Measurements from ENCODE around the gene TRIP6. TPM values are rescaled to one million over a fixed set of nuclear protein-coding genes. Genes with fewer than 3 reads are reported as not detected.

TRIP6 gene
- total RNA-seq = 10 to 100 TPM; 44.2 to 45.1 TPM

GRCh38 chr7:100867040-100867775, at the start of gene TRIP6:
TRIP6 (plus strand) TSS chr7:100867387; CDS start chr7:100867498, 111 bp downstream.
- peak within 1 kb of the TSS; percentile 97 for H3K4me3 Mint-ChIP-seq
- H3K36me3 Mint-ChIP-seq = peaks cover 12% of the 10 kb centered on the region
- peak within 1 kb of the TSS; percentile 98 for H3K27ac Mint-ChIP-seq
- H3K9me3 Mint-ChIP-seq = no peaks in the 10 kb centered on the region
- peak; percentile 74 for DNase-seq
- peaks cover 18% of the 10 kb centered on the region for H3K4me1 Mint-ChIP-seq
- no peaks in the 10 kb centered on the region for H3K27me3 Mint-ChIP-seq

GRCh38 chr7:100818366-100818765, 48.8 kb upstream of the TRIP6 start:
- no peaks in the 10 kb centered on the region for H3K9me3 Mint-ChIP-seq
- no peak overlapping the region for H3K4me3 Mint-ChIP-seq
- H3K4me1 Mint-ChIP-seq = no peaks in the 10 kb centered on the region
- no peak for DNase-seq
- H3K27ac Mint-ChIP-seq = no peak overlapping the region
- no peaks in the 10 kb centered on the region for H3K27me3 Mint-ChIP-seq
- no peaks in the 10 kb centered on the region for H3K36me3 Mint-ChIP-seq

GRCh38 chr7:100818825-100819224, 48.4 kb upstream of the TRIP6 start:
- Mint-ChIP-seq H3K36me3 (no peaks in the 10 kb centered on the region), H3K4me1 (no peaks in the 10 kb centered on the region), H3K4me3 (no peak overlapping the region), H3K27me3 (no peaks in the 10 kb centered on the region), H3K27ac (no peak overlapping the region), H3K9me3 (no peaks in the 10 kb centered on the region)
- DNase-seq = no peak

- H3K27ac Mint-ChIP-seq = no peak overlapping the region
- H3K9me3 Mint-ChIP-seq = no peaks in the 10 kb centered on the region
- no peak for DNase-seq
- no peaks in the 10 kb centered on the region for H3K36me3 Mint-ChIP-seq
- peaks cover 1% of the 10 kb centered on the region for H3K27me3 Mint-ChIP-seq
- no peak overlapping the region for H3K4me3 Mint-ChIP-seq
- H3K4me1 Mint-ChIP-seq = no peaks in the 10 kb centered on the region
Observed at GRCh38 chr7:100819586-100819985, 47.6 kb upstream of the TRIP6 start.

- Mint-ChIP-seq H3K4me1 (peaks cover 12% of the 10 kb centered on the region), H3K9me3 (no peaks in the 10 kb centered on the region), H3K4me3 (no peak overlapping the region), H3K27ac (no peak overlapping the region), H3K27me3 (peaks cover 25% of the 10 kb centered on the region), H3K36me3 (no peaks in the 10 kb centered on the region)
- no peak for DNase-seq
Observed at GRCh38 chr7:100822236-100823139, 44.7 kb upstream of the TRIP6 start.

- H3K27ac Mint-ChIP-seq = no peak overlapping the region
- DNase-seq = no peak
- peaks cover 17% of the 10 kb centered on the region for H3K4me1 Mint-ChIP-seq
- peaks cover 2% of the 10 kb centered on the region for H3K36me3 Mint-ChIP-seq
- H3K9me3 Mint-ChIP-seq = no peaks in the 10 kb centered on the region
- no peak overlapping the region for H3K4me3 Mint-ChIP-seq
- H3K27me3 Mint-ChIP-seq = peaks cover 31% of the 10 kb centered on the region
Observed at GRCh38 chr7:100823140-100823525, 44.1 kb upstream of the TRIP6 start.

GRCh38 chr7:100823534-100823933, 43.7 kb upstream of the TRIP6 start:
- Mint-ChIP-seq H3K9me3 (no peaks in the 10 kb centered on the region), H3K36me3 (peaks cover 2% of the 10 kb centered on the region), H3K27ac (no peak overlapping the region)

GRCh38 chr7:100824499-100825214, 42.5 kb upstream of the TRIP6 start:
- Mint-ChIP-seq H3K36me3 (peaks cover 2% of the 10 kb centered on the region), H3K4me3 (no peak overlapping the region), H3K9me3 (no peaks in the 10 kb centered on the region), H3K4me1 (peaks cover 19% of the 10 kb centered on the region), H3K27me3 (peaks cover 41% of the 10 kb centered on the region), H3K27ac (no peak overlapping the region)
- DNase-seq = no peak

More at GRCh38 chr7:100823534-100823933, 43.7 kb upstream of the TRIP6 start:
- no peak for DNase-seq
- Mint-ChIP-seq H3K4me1 (peaks cover 18% of the 10 kb centered on the region), H3K4me3 (no peak overlapping the region), H3K27me3 (peaks cover 35% of the 10 kb centered on the region)

GRCh38 chr7:100825215-100825671, 41.9 kb upstream of the TRIP6 start:
- DNase-seq = no peak
- Mint-ChIP-seq H3K36me3 (peaks cover 2% of the 10 kb centered on the region), H3K9me3 (no peaks in the 10 kb centered on the region), H3K27ac (no peak overlapping the region), H3K4me3 (no peak overlapping the region), H3K27me3 (peaks cover 41% of the 10 kb centered on the region), H3K4me1 (peaks cover 19% of the 10 kb centered on the region)

GRCh38 chr7:100825751-100826513, 41.3 kb upstream of the TRIP6 start:
- no peaks in the 10 kb centered on the region for H3K9me3 Mint-ChIP-seq
- H3K4me3 Mint-ChIP-seq = peak overlapping the region; percentile 51
- H3K27me3 Mint-ChIP-seq = peaks cover 41% of the 10 kb centered on the region
- H3K4me1 Mint-ChIP-seq = peaks cover 19% of the 10 kb centered on the region
- no peak for DNase-seq
- H3K36me3 Mint-ChIP-seq = peaks cover 2% of the 10 kb centered on the region
- no peak overlapping the region for H3K27ac Mint-ChIP-seq

- H3K4me1 Mint-ChIP-seq = peaks cover 19% of the 10 kb centered on the region
- H3K4me3 Mint-ChIP-seq = peak overlapping the region; percentile 51
- no peak overlapping the region for H3K27ac Mint-ChIP-seq
- no peaks in the 10 kb centered on the region for H3K9me3 Mint-ChIP-seq
- H3K36me3 Mint-ChIP-seq = peaks cover 2% of the 10 kb centered on the region
- peaks cover 41% of the 10 kb centered on the region for H3K27me3 Mint-ChIP-seq
- DNase-seq = peak; percentile 12
Observed at GRCh38 chr7:100826514-100827329, 40.5 kb upstream of the TRIP6 start.

GRCh38 chr7:100827330-100828226, 39.6 kb upstream of the TRIP6 start, which contains the start of gene EPHB4:
EPHB4 (minus strand) TSS chr7:100827523; CDS start chr7:100827030, 493 bp downstream.
- Mint-ChIP-seq H3K4me1 (peaks cover 19% of the 10 kb centered on the region), H3K4me3 (peak within 1 kb of the TSS; percentile 73), H3K9me3 (no peaks in the 10 kb centered on the region), H3K27me3 (peaks cover 41% of the 10 kb centered on the region), H3K27ac (no peak within 1 kb of the TSS), H3K36me3 (peaks cover 2% of the 10 kb centered on the region)
- no peak for DNase-seq
